ENCODE data around the gene SCGB3A1.

GRCh38 chr5:180555168-180555921 lies 36.0 kb downstream of the SCGB3A1 start:
- TF ChIP-seq CTCF (IDR thresholded peaks at IDR 0.05): no peak
- TF ChIP-seq POLR2A (IDR thresholded peaks at IDR 0.05): no peak
